Panc1 (cell line): ENCODE data around the gene ASMT.

Source experiments
- SIN3A ChIP-seq: IDR thresholded peaks from 2 replicates; pipeline ENCODE4 v1.6.1; 2012; ENCODE audit warnings: low read depth, mild to moderate bottlenecking, low read length, moderate library complexity, borderline replicate concordance; ENCODE audit not compliant: insufficient read depth
- TF ChIP-seq, protein P1 (sequence below): fragments of 450-650 bp; IDR thresholded peaks from 2 replicates; pipeline ENCODE4 v1.5.1; 2017; ENCODE audit warnings: mild to moderate bottlenecking
- TF ChIP-seq, protein P2 (sequence below), 2 experiments: IDR thresholded peaks; 2 replicates each; pipeline ENCODE4 v1.6.1; 2011 to 2012; ENCODE audit warnings: low read depth in 2 of 2, control low read depth in 1 of 2, low read length in 1 of 2, mild to moderate bottlenecking in 1 of 2, moderate library complexity in 1 of 2; ENCODE audit not compliant: insufficient read depth in 1 of 2

DNA sequence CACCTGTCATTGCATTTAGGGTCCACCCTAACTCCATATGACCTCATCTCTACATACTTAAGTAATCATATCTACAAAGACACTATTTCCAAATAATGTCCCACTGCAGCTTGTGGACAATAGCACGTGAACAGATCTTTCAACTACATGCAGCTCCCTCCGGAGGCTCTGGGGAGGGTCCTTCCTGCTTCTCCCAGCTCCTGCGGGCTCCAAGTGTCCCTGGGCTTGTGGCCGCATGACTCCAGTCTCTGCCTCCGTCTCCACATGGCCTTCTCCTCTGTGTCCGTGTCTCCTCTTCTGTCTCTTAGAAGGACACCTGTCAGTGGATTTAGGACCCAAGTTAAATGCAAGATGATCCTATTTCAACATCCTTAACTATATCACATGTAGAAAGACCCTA is 52.7 kb downstream of the ASMT start:
- TF ChIP-seq, protein P1, sequence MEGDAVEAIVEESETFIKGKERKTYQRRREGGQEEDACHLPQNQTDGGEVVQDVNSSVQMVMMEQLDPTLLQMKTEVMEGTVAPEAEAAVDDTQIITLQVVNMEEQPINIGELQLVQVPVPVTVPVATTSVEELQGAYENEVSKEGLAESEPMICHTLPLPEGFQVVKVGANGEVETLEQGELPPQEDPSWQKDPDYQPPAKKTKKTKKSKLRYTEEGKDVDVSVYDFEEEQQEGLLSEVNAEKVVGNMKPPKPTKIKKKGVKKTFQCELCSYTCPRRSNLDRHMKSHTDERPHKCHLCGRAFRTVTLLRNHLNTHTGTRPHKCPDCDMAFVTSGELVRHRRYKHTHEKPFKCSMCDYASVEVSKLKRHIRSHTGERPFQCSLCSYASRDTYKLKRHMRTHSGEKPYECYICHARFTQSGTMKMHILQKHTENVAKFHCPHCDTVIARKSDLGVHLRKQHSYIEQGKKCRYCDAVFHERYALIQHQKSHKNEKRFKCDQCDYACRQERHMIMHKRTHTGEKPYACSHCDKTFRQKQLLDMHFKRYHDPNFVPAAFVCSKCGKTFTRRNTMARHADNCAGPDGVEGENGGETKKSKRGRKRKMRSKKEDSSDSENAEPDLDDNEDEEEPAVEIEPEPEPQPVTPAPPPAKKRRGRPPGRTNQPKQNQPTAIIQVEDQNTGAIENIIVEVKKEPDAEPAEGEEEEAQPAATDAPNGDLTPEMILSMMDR, result no peak
- no peak for TF ChIP-seq SIN3A
- TF ChIP-seq, protein P2, sequence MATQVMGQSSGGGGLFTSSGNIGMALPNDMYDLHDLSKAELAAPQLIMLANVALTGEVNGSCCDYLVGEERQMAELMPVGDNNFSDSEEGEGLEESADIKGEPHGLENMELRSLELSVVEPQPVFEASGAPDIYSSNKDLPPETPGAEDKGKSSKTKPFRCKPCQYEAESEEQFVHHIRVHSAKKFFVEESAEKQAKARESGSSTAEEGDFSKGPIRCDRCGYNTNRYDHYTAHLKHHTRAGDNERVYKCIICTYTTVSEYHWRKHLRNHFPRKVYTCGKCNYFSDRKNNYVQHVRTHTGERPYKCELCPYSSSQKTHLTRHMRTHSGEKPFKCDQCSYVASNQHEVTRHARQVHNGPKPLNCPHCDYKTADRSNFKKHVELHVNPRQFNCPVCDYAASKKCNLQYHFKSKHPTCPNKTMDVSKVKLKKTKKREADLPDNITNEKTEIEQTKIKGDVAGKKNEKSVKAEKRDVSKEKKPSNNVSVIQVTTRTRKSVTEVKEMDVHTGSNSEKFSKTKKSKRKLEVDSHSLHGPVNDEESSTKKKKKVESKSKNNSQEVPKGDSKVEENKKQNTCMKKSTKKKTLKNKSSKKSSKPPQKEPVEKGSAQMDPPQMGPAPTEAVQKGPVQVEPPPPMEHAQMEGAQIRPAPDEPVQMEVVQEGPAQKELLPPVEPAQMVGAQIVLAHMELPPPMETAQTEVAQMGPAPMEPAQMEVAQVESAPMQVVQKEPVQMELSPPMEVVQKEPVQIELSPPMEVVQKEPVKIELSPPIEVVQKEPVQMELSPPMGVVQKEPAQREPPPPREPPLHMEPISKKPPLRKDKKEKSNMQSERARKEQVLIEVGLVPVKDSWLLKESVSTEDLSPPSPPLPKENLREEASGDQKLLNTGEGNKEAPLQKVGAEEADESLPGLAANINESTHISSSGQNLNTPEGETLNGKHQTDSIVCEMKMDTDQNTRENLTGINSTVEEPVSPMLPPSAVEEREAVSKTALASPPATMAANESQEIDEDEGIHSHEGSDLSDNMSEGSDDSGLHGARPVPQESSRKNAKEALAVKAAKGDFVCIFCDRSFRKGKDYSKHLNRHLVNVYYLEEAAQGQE (IDR thresholded peaks at IDR 0.05; ENCODE audit: insufficient read depth in 1 of 2, low read depth in 2 of 2, low read length in 1 of 2), result no peak
